HG02938 (cell line): ENCODE measurements around the gene TMEM147.
A peak's percentile ranks its signal among the peaks of the same experiment; 100 is the strongest.

Experiments
- ATAC-seq: cut with Tn5 transposase; IDR thresholded peaks from one replicate; pipeline ENCODE4 v1.9.1; 2021; ENCODE audit warnings: mild to moderate bottlenecking, moderate library complexity; ENCODE audit not compliant: unreplicated experiment

TMEM147 gene

DNA sequence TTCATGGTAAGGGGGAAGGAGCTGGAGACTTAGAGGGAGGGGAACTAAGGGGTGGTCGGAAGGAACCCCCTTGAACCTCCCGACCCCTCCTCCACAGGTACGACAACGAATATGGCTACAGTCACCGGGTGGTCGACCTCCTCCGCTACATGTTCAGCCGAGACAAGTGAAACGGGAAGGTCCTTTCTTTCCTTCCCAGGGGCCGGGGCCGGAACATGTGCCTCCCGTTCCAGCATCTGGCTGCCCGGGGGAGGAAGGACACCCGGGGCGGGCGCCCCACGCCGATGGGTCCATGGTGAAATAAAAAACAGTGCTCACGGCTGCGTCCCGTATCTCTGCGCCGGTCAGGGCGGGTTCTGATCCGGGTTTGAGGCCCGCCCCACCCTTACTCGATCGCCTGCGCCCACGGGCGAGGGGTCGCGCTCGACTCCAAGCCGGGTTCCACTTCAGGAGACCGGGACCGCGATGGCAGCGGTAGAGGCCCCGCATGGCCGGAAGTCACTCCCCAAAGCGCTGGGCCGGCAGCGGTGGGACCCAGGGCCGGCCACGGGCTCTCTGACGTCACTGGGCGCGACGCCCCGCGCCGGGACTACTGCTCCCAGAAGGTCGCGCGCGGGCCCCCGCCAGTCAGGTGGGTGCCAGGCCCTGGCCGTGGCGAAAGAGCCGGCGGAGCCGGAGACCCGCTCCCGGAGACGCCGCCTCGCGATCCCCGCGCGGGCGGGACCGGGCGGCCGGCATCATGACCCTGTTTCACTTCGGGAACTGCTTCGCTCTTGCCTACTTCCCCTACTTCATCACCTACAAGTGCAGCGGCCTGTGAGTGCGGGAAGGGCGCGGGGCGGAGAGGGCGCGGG, at the start of gene TMEM147:
TSS of gene TMEM147 (plus strand) at position 626 of the 854 bp plus-strand sequence. CDS start at position 740, 114 bp downstream.
- ATAC-seq = peak; percentile 71

DNA sequence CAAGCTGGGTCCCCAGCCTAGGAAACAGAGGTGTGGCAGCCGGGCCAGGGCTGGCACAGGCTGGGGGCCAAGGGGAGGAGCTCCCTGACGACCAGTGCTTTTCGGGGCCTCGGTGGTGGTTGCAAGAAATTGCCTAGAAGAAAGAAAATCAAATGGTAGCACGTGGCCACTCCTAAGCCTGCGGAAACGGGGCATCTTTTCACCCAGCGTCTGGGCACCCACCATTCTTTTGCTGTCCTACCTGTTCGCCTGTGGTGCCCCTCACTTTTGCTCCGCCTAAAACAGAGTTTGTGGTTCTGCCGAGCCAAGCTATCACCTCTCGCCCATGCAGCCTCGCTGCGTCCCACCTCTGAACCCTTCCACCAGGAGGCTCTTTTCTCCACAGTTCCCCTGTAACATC, 48.0 kb upstream of the TMEM147 start:
- no peak for ATAC-seq

DNA sequence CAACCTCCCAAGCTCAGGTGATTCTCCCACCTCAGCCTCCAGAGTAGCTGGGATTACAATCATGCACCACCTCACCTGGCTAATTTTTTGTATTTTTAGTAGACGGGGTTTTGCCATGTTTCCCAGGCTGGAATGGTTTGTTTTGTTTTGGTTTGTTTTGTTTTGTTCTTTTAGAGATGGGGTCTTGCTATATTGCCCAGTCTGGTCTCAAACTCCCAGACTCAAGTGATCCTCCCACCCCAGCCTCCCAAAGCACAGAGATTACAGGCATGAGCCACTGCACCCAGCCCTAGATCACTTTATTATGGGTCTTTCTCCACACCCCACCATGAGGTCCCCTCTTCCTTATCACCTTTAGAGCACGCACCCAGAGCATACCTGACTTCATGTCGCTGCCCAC, 47.2 kb upstream of the TMEM147 start:
- no peak for ATAC-seq

DNA sequence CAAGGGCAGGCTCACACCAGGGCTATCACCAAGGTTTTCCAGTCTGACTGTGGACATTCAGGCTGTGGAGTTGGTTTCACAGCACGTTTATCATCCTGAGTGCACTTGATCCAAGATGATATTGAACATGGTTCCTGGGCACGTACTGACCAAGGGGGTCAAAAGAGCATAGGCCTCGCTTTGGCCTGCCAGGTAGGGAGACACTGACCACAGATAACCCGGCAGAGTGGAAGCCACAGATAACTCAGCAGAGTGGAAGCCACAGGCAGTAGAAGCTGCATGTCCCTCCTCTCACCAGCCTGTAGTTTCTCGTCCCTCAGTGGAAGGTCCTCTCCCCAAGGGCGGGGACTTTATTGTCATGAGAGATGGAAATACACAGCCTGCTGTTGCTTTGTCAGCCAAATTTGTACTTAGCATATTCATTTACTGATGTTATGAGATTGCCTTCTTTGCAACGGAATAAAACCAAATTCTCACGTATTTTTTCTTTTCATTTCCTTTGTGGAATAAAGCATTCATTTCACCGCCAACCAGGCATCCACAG, 46.4 kb upstream of the TMEM147 start:
- ATAC-seq = no peak

- ATAC-seq = no peak
Observed at GRCh38 chr19:35500611-35501010, 44.8 kb upstream of the TMEM147 start.

- no peak for ATAC-seq
Observed at GRCh38 chr19:35501684-35502083, 43.7 kb upstream of the TMEM147 start.

DNA sequence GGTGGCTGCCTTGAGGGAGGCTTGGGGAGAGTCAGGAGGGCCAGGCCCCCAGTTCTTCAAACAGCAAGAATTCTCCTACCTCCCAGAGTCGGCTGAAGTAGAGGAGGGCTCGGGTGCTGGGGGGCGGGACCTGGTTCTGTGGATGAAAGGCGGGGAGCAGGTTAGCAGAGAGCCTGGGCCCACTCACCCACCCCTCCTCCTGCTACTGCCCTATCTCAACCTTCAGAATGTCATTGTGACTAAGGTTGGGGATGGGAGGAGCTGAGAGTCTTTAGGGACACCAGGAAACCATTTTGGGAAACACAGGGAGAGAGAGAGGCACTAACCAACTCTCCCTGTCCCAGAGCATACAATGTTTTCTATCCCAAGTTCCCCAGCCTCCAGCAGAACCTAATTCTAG, 42.7 kb upstream of the TMEM147 start:
- ATAC-seq = no peak

- no peak for ATAC-seq
Observed at GRCh38 chr19:35506011-35506410, 39.4 kb upstream of the TMEM147 start.

- no peak for ATAC-seq
Observed at GRCh38 chr19:35507561-35507960, 37.9 kb upstream of the TMEM147 start.

DNA sequence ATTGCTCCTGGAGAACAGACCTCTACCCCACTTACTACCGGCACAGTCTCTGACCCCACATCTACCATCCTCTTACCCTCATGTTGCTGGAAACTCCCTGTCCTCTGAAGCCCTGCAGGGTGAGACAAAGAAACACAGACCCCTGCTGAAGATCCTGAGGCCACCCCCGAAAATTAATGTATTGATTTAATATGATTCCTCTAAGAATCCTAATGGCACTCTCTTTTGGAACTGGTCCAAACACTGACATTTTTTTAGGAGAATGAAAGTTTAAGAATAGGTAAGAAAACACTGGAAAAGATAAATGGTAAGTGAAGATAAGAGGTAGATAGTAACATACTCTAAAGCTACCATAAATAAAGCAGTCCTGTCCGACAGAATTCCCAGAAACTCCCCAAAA, 37.3 kb upstream of the TMEM147 start:
- ATAC-seq = no peak

GRCh38 chr19:35509018-35509652, 36.3 kb upstream of the TMEM147 start:
- ATAC-seq = no peak

GRCh38 chr19:35509861-35510625, 35.4 kb upstream of the TMEM147 start:
- ATAC-seq = no peak

DNA sequence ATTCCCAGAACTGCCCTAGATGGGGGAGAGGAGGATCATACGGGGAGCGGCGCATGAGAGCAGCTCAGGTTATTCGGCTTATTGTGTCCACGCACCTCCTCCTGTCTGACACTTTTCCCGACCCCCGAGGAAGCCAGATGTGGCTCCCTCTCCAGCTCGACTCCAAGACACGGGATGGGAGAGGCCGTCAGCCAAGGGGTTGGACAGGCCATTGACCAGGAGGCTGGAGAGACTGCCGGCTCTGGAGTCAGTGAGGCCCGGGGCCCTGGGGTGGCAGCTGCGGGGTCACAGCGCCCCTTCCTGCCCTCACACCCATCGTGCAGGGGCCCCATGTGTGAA, 34.8 kb upstream of the TMEM147 start:
- ATAC-seq = no peak

DNA sequence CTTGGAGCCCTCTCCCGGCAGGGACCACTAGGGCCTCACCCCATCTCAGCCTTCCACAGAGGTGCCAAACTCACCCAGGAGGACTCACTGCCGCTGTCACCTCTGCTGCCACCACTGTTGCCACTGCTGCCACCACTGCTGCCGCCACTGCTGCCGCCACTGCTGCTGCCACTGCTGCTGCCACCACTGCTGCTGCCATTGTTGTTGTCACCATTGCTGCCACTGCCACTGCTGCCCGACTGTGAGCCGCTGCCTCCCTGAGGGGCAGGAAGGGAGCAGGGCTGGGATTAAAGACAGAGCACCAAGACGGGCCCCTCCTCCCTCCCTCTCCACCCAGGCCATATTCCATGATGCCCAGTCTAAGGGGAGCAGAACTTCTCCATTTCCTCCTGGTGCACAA, 34.1 kb upstream of the TMEM147 start:
- ATAC-seq = no peak

- ATAC-seq = no peak
Observed at GRCh38 chr19:35512831-35513627, 32.4 kb upstream of the TMEM147 start.

- ATAC-seq = no peak
Observed at GRCh38 chr19:35513628-35514281, 31.7 kb upstream of the TMEM147 start, which contains the start of gene DMKN. Gene DMKN (minus strand): TSS chr19:35513649. CDS start chr19:35513475, 174 bp downstream.

GRCh38 chr19:35514282-35514809, 31.1 kb upstream of the TMEM147 start:
- no peak for ATAC-seq

DNA sequence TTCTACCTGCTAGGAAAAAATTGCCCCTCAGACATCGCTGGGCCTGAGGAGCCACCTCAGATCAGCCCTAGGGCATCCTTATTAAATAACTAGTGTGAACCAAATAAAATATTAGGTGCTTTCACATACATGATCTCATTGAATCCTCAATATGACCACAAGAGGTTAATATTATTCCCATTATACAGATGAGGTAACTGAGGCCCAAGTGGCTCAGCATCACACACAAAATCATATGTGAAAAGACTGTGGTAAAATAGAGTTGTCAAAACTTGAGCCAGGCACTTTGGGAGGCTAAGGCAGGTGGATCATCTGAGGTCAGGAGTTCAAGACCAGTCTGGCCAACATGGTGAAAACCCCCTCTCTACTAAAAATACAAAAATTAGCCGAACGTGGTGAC, 29.1 kb upstream of the TMEM147 start:
- ATAC-seq = no peak

- no peak for ATAC-seq
Observed at GRCh38 chr19:35517342-35517741, 28.1 kb upstream of the TMEM147 start.

DNA sequence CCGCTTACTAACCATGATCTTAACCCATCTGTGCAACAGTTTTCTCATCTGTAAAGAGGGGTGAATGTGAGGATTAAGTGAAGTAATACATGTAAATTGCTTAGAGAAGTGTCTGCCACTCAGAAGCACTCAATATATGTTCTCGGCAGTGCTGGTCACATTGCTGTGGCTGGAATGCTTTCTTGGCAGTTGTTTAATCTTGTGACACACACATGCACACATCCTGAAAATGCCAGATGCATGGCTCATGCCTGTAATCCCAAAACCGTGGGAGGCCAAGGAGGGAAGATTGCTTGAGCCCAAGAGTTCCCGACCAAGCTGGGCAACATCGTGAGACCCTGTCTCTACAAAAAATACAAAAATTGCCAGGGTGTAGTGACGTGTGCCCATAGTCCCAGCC, 27.1 kb upstream of the TMEM147 start:
- ATAC-seq = no peak
